WERI-Rb-1 (cell line): ENCODE measurements around the gene DERA.
"Not testable (repeated sequence)": the region's sequence is repeated elsewhere in the genome, so short reads cannot be mapped to it uniquely, and the experiment has no call there.

Experiments
- DNase-seq: peaks from one replicate; pipeline ENCODE4 v3.0.0-alpha.2; 2020
- H3K27ac ChIP-seq: fragments of 250-450 bp; sonication (Bioruptor Pico); 2 replicates; pipeline ENCODE4 v1.5.1; 2020; ENCODE audit warnings: mild to moderate bottlenecking, moderate library complexity
- H3K27me3 ChIP-seq: fragments of 250-450 bp; sonication (Bioruptor Pico); 2 replicates; pipeline ENCODE4 v1.5.1; 2021; ENCODE audit warnings: mild to moderate bottlenecking, low read depth, moderate library complexity; ENCODE audit not compliant: insufficient read depth, severe bottlenecking
- H3K36me3 ChIP-seq: fragments of 250-450 bp; sonication (Bioruptor Pico); 2 replicates; pipeline ENCODE4 v1.5.1; 2020; ENCODE audit warnings: mild to moderate bottlenecking, moderate library complexity
- H3K4me3 ChIP-seq: 2 replicates; pipeline ENCODE4 v1.5.1; 2011; ENCODE audit warnings: low read depth, mild to moderate bottlenecking, control low read depth, low read length
- H3K9me3 ChIP-seq: fragments of 250-450 bp; sonication (Bioruptor Pico); 2 replicates; pipeline ENCODE4 v1.5.1; 2021; ENCODE audit warnings: mild to moderate bottlenecking, moderate library complexity; ENCODE audit not compliant: severe bottlenecking
- CTCF ChIP-seq: IDR thresholded peaks from 2 replicates; pipeline ENCODE4 v1.5.1; 2011; ENCODE audit warnings: low read depth, mild to moderate bottlenecking, control low read depth, inconsistent platforms, low read length

The DERA gene

DNA sequence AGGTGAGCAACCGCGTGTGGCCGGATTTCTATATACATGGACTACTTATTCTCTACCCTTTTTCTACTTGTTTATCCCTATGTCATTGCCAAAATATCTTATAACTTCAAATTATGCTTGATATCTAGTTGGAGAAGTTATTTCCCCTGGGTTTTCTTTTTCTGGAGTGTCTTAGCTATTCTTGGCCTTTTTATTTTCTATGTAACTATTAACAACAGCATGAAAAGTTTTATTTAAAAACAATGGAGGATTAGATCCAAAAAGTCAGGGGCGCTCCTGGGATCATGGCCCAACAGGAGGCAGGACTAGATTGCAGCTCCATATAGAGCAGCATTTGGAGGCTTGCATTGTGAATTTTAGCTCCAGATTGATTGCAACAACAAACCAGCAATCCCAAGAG lies 37.6 kb upstream of the DERA start:
- Histone ChIP-seq H3K27me3 (no peaks in the 10 kb centered on the region), H3K27ac (no peak overlapping the region), H3K9me3 (no peaks in the 10 kb centered on the region), H3K36me3 (no peaks in the 10 kb centered on the region), H3K4me3 (no peak overlapping the region)
- no peak for DNase-seq
- no peak for TF ChIP-seq CTCF

DNA sequence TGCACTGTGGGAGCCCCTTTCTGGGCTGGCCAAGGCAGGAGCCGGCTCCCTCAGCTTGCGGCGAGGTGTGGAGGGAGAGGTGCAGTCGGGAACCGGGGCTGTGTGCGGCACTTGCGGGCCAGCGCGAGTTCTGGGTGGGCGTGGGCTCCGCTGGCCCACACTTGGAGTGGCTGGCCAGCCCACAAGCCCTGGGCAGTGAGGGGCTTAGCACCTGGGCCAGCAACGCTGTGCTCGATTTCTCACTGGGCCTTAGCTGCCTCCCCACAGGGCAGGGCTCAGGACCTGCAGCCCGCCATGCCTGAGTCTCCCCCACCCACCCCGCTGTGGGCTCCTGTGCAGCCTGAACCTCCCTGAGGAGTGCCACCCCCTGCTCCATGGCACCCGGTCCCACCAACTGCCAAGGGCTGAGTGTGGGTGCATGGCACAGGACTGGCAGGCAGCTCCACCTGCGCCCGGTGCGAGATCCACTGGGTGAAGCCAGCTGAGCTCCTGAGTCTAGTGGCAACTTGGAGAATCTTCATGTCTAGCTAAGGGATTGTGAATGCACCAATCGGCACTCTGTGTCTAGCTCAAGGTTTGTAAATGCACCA lies 36.5 kb upstream of the DERA start:
- not testable (repeated sequence) for H3K27me3 ChIP-seq, DNase-seq, H3K36me3 ChIP-seq, H3K27ac ChIP-seq, H3K4me3 ChIP-seq, H3K9me3 ChIP-seq

DNA sequence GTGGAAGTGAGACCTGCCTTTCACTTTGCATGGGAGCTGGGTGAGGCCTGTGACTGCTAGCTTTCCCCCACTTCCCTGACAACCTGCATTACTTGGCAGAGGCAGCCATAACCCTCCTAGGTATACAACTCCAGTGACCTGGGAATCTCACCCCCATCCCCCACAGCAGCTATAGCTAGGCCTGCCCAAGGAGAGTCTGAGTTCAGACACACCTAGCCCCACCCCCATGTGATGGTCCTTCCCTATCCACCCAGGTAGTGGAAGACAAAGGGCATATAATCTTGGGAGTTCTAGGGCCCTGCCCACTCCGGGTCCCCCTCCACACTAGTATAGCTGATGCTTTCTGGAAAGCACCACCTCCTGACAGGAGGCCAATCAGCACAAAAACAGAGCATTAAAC lies 35.3 kb upstream of the DERA start:
- H3K4me3 ChIP-seq, result no peak overlapping the region
- no peaks in the 10 kb centered on the region for H3K9me3 ChIP-seq
- H3K36me3 ChIP-seq, result no peaks in the 10 kb centered on the region
- no peak overlapping the region for H3K27ac ChIP-seq
- no peaks in the 10 kb centered on the region for H3K27me3 ChIP-seq
- no peak for TF ChIP-seq CTCF
- no peak for DNase-seq

GRCh38 chr12:15879413-15879812 lies 31.7 kb upstream of the DERA start:
- no peak for TF ChIP-seq CTCF
- no peak overlapping the region for H3K27ac ChIP-seq
- no peaks in the 10 kb centered on the region for H3K9me3 ChIP-seq
- H3K27me3 ChIP-seq, result no peaks in the 10 kb centered on the region
- peaks cover 15% of the 10 kb centered on the region for H3K36me3 ChIP-seq
- H3K4me3 ChIP-seq, result no peak overlapping the region
- DNase-seq, result no peak

DNA sequence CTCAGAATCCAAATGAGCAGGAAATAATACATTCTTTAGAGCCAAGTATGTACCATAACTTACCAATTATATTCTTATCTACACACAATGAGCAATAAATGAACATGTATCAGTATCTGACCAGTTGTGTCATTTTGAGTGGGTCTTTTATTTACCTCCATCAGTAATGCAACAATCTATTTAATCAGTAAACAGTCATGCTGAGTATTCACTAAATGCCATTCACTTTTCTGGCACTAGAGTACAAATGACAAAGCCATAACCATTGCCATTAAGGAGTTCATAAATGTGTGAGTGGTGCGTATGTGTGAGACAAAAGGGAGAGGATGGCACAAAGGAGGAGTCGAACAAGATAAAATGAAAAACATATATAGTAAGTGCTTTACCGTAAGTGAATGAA lies 30.4 kb upstream of the DERA start:
- TF ChIP-seq CTCF, result no peak
- Histone ChIP-seq H3K36me3 (peaks cover 27% of the 10 kb centered on the region), H3K9me3 (no peaks in the 10 kb centered on the region), H3K27ac (no peak overlapping the region), H3K27me3 (no peaks in the 10 kb centered on the region), H3K4me3 (no peak overlapping the region)
- DNase-seq, result no peak

- peaks cover 43% of the 10 kb centered on the region for H3K36me3 ChIP-seq
- H3K27me3 ChIP-seq, result no peaks in the 10 kb centered on the region
- no peak for TF ChIP-seq CTCF
- H3K9me3 ChIP-seq, result no peaks in the 10 kb centered on the region
- H3K27ac ChIP-seq, result peak within 1 kb of the TSS; percentile 98
- H3K4me3 ChIP-seq, result peak within 1 kb of the TSS; percentile 92
- peak; percentile 97 for DNase-seq
Observed at GRCh38 chr12:15882118-15882971, 28.8 kb upstream of the DERA start, which contains the start of gene STRAP. TSS of gene STRAP (plus strand) at chr12:15882387. CDS start at chr12:15882708, 321 bp downstream.
